GM19099 (cell line): ENCODE measurements around the gene PRELID3B.
A peak's percentile ranks its signal among the peaks of the same experiment; 100 is the strongest.

Source experiments
- POLR2A ChIP-seq: IDR thresholded peaks from 3 replicates; pipeline ENCODE4 v1.6.1; 2011; ENCODE audit warnings: low read depth; ENCODE audit not compliant: insufficient read length; ENCODE audit errors: extremely low read depth

PRELID3B gene

DNA sequence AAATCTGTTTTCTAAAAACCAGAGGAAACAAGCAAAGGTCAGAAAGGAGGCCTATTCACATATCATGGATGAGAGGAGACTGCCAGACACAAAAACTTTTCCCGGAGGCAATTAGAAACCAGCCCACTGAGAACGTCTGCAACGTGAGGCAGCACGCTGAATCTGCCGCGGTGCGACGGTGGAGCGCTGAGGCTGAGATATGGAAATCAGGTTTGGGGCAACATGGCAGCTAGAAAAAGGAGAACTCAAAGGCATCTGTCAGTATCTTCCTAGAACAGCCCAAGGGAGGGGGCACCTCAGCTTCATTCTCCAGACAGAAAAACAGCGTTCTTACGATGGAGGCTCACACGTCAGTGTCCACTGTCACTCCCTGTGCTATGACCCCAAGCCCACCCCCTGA, 5.2 kb downstream of the PRELID3B start:
- TF ChIP-seq POLR2A, result no peak

DNA sequence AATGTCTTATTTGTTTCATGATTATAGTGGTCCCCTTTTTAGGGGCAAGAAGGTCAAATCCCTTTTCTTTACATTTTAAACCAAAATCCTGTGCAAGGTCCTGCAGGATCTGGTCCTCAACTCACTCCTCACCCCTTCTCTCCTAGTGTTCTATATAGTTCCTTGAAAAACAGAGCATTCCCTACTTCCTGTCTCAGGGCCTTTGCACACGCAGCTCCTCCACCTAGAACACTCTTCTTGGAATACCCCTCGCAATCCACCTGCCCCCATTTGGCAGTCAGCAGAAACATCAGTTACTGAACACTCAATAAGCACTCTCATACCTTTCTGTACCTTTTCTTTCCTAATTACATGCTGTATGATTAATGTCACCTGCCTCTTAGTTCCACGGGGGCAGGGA, 7.2 kb downstream of the PRELID3B start:
- no peak for TF ChIP-seq POLR2A

DNA sequence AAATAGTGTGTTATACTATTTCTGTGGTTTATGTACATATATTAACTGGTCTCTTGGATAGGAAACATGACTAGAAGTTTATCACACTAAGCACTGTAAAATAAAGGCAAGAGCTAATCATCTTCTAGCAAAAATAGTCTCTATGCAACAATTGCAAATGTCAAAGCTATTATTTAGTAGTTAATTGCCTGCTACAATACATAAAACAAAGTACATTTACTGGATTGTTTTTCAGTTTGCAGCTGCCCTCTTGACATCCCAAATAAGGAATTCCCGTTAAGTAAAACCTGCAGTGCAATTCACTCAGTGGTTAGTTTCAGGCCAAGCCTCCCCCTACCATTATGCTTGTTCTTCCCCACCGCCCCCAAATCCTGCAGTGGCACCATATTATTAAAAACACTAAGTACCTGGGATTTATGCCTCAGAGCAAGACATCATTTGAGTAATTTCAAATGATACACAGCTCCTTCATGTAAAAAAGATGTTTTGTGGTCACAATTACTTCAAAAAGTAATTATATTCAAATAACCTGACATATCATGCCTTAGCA, 8.9 kb downstream of the PRELID3B start:
- TF ChIP-seq POLR2A, result no peak

DNA sequence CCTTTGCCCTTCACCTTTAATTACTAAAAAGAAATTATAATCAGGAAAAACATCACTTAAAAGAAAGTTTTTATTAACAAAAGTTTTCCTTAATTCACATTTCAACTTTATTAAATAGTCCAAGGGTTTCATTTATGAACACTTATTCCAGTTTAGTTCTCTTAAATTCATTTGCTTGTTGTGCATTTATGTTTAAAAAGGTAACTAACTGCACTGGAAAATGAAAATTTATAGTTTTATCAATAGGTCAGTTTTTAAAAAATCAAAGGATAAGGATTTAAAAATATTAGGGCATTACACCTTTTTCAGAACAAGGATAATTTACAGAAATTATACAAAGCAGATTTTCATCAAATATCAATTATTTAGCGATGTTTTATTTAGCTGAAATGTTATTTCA, 9.5 kb downstream of the PRELID3B start:
- TF ChIP-seq POLR2A, result no peak

DNA sequence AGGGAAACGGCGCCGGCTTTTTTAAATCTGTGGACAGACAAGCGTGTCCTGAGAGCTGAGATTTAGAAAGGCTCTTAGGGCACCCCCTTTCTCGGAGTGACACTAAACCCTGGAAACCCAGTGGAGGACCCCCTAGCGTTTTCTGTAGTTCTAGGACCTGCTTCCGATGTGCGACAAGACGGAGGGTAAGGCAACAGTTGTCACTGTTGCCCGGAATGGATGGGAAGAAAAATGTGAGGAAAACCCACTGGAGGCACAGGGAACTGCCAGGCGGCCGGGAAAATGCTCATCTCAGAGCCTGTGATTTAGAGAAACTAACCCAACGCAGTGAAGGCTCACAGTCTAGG, 9.9 kb downstream of the PRELID3B start:
- TF ChIP-seq POLR2A, result no peak

DNA sequence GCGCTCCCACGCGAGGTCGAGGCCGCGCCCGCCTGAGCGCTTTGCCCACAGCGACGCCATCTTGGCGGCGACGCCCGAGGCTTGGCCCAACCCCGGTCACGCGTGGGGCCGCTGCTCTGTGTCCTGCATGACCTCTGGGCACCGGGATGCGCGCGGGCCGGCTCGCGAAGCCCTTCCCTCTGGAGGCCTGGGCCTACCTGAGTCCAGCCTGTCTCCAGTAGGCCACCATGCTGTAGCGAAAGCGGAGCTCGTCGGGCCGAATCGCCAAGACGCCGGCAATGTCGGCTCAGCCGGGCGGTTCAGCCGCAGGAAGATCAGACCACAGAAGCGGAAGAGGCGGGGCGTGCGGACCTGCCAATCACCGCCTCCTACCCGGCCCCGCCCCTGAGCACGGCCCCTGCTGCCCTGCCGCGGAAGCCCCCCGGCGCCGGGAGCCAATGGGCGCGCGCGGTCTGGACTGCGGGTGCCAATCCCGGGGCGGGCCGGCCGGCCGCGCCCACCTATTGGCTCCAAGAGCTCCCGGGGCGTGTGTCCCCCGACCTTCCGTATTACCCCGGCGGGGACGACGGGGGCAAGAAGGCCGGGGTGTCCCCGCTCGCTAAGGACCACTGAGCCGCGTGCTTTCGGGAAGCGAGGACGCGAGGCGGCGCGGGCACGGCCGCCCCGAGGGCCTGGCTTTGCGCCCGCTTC, 10.4 kb downstream of the PRELID3B start, which contains the start of gene ATP5F1E:
Gene ATP5F1E (minus strand): TSS at position 313 of the 690 bp plus-strand sequence. CDS start 84 bp downstream, at position 229.
- peak; percentile 94 for TF ChIP-seq POLR2A

DNA sequence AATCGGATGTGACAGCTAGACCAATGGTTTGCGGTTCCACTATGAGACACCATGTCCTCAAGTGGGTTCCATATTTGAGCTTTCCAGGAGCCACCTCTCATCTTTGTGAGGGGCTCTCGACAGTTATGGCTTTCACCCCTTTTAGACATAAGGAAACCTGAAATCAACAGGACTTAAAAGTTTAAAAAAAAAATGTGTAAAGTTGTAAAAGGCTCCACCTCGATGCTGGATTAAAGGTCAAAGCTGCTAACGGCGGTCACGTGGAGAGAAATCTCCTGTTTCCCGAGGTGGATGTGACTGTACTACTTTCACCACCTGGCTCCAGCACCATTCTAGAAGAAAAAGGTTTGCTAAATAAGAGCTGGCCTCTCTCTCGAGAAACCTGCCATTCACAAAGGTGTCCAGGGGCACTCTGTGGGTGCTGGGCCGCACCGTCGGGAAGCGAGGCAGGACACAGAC, 11.0 kb downstream of the PRELID3B start:
- TF ChIP-seq POLR2A, result no peak

DNA sequence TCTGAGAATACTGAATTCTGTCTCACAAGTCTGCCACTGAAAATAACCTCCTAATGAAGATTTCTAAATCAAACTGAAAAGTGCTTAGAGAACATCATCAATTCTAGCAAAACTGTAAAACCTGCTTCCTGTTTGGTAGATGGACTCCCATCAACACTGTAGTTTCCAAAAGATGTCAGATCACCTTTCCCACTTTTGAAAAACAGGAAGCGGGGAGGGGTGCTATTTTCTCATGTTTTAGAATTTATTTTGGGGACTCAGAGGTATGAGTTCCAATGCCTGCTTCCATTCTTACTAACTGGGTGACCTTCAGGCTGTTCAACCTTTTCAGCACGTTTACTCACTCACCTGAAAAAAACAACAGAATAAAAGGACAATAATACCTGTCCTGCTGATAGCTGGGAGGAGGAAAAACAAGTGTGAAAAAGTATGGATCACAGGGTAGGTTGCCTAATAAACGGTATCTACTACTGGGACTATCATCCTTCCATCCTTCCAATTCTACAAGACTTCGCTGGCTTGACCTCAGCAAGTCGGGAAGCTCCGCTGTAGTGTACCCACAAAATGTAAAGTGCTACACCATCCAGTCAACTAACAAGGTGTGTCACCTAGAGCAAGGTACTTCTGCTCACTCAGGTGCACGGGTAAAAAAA, 11.5 kb downstream of the PRELID3B start:
- peak; percentile 6 for TF ChIP-seq POLR2A

DNA sequence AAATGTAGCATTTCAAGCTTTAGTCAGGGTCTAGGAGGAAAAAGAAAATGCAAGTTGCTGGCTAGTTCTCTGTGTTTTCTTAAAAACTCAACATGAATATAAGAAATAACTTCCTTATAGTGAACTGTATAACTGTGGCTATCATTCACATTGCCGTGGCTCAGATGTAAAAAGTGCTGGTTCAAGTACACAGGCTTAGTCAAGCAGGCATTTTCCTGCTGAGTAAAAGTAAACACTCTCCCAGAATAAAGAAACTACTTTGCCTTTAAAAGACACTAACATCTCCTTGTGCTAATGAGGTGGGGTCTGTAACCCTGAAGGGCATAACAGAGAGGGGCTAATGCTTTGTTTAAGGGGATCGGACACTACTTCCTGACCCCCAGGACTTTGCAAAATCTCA, 13.8 kb downstream of the PRELID3B start:
- no peak for TF ChIP-seq POLR2A

DNA sequence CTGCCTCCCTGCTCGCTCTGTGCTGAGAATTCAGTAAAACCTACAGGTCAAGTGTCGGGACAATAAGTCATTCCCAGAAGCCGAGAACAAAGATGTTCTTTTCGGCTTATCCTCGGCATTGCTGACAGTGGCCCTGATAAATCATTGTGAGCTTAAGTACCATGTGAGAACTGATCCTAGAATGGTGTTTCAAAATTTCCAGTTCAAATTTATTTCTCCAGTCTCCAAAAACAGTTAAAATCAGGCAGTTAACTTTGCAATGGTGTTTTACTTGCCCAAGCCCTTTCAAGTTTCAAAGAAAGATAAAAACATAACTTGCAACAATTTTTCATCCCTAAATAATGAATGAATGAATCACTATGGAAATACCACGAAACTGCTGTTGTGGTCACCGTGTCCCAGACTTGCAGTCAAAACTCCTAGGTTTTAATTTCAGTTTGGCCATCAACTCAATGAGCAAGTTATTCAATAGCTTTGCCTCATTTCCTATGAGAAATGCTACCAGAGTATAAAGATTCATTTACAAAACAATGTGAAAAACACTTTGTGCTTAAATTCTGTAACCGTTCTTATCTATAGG, 14.8 kb downstream of the PRELID3B start:
- no peak for TF ChIP-seq POLR2A

DNA sequence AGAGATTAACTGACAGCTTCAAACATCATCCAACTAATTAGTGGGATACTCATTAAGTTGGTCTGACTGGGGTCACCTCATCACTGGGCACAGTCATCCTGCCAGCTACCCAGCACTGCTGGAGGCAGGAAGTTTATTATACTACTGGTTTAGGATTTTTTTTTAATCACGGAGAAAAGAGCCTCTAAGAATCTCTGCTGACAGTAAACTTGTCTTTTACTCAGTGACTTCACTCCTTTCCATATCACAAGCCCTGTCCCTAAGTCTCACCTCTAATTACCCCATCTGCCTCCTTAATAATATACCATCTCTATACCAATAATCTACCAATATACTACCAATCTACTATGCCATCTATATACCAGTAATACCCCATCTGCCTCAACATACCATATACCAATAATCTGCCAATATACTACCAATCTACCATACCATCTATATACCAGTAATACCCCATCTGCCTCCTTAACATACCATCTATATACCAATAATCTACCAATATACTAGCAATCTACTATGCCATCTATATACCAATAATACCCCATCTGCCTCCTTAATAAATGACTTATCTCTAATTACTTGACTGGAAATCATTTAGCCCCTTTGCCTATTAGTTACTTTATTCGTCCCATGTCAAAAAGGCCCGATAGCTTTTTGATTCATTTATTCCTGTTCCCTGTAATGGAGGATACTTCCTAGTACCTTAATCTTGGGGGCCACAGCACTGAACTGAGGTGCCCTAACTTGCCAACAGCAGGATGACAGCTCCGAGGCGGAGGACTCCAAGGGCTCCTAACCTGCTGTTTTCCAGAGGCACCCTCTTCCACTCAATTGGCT, 15.5 kb downstream of the PRELID3B start:
- TF ChIP-seq POLR2A, result no peak

DNA sequence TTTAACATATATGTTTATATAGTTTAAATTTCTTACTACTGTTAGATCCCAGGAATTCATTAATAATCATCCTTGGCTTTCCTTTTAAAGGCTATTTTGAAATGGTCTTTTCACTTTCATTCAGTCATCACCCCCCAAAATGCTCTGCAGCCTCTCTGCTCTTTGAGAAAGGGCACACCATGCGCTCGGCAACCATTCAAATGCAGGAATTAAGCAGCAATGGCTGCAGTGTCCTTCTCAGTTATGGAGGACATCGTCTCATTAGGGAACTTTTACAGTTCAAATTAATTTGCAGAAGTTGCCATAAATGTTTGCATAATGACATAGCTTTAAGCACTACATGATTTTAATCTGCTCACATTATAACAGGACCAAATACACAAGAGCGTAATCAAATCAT, 17.1 kb downstream of the PRELID3B start:
- no peak for TF ChIP-seq POLR2A

DNA sequence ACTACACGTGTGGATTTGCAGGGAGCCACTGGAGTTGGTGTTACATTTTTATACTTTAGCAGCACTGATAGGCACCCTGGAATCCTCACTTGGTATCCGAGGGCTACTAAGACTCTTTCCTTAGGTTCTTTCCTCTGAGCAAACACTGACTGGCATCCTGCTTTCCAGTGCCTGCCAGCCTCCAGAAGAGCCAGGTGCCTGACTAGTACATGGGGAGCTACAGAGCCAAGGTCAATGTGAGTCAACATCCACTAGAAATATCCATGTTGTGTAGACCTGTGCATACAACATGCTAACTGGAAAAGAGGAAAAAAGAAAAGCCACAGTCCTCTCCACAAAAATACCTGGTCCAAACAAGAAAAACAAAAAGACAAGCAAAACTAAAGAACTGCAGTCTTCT, 17.5 kb downstream of the PRELID3B start:
- TF ChIP-seq POLR2A, result no peak

DNA sequence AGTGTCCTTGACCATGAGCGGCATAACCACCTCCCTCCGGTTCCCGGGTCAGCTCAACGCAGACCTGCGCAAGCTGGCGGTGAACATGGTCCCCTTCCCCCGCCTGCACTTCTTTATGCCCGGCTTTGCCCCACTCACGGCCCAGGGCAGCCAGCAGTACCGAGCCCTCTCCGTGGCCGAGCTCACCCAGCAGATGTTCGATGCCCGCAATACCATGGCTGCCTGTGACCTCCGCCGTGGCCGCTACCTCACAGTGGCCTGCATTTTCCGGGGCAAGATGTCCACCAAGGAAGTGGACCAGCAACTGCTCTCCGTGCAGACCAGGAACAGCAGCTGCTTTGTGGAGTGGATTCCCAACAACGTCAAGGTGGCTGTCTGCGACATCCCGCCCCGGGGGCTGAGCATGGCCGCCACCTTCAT, 18.5 kb downstream of the PRELID3B start:
- TF ChIP-seq POLR2A, result no peak

DNA sequence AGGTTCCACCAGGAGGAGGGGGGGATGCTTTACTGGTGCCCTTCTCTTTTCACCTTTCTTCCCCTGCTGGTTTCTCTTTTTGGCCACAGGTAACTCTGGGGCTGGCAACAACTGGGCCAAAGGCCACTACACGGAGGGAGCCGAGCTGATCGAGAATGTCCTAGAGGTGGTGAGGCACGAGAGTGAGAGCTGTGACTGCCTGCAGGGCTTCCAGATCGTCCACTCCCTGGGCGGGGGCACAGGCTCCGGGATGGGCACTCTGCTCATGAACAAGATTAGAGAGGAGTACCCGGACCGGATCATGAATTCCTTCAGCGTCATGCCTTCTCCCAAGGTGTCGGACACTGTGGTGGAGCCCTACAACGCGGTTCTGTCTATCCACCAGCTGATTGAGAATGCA, 19.0 kb downstream of the PRELID3B start:
- TF ChIP-seq POLR2A, result no peak
